Esophagus muscularis mucosa (tissue), 4 donors: ENCODE measurements around the gene CAPNS1. TPM values are rescaled to one million over a fixed set of nuclear protein-coding genes. Genes with fewer than 3 reads are reported as not detected.

Experiments used
- DNase-seq: peaks from one replicate; pipeline ENCODE4 v3.0.0-alpha.2; 2017; ENCODE audit errors: extremely low spot score
- H3K27ac ChIP-seq, 4 donors: fragments of 200-600 bp; sonication (generic); replicated peaks in 1 of 4; 1 replicate in 3 of 4; 2 replicates in 1 of 4; pipeline ENCODE4 v1.5.1; 2016 to 2019; ENCODE audit warnings: mild to moderate bottlenecking in 1 of 4
- H3K27me3 ChIP-seq, 4 donors: fragments of 200-600 bp; sonication (generic); one replicate each; pipeline versions ENCODE4 v1.5.1 to v1.6.0; 2016 to 2019
- H3K36me3 ChIP-seq, 4 donors: fragments of 200-600 bp; sonication (generic); one replicate each; pipeline ENCODE4 v1.5.1; 2016 to 2019
- H3K4me1 ChIP-seq, 4 donors: fragments of 200-600 bp; sonication (generic); one replicate each; pipeline ENCODE4 v1.5.1; 2016 to 2019
- H3K4me3 ChIP-seq, 4 donors: fragments of 200-600 bp; sonication (generic); 1 replicate in 2 of 4; 2 replicates in 2 of 4; pipeline ENCODE4 v1.5.1; 2016 to 2019; ENCODE audit warnings: mild to moderate bottlenecking in 4 of 4, moderate library complexity in 1 of 4
- H3K9me3 ChIP-seq, 4 donors: fragments of 200-600 bp; sonication (generic); 1 replicate in 3 of 4; 2 replicates in 1 of 4; pipeline ENCODE4 v1.5.1; 2016 to 2019
- EP300 ChIP-seq: sonication (generic); formaldehyde crosslinking; IDR thresholded peaks from one replicate; pipeline ENCODE4 v1.6.1; 2017; ENCODE audit warnings: antibody characterized with exemption
- POLR2A ChIP-seq: fragments of 450-650 bp; IDR thresholded peaks from one replicate; pipeline ENCODE4 v1.6.1; 2017; ENCODE audit warnings: antibody characterized with exemption, moderate library complexity, mild to moderate bottlenecking, low read depth
- POLR2AphosphoS5 ChIP-seq, 2 donors: sonication (generic); formaldehyde crosslinking; IDR thresholded peaks; one replicate each; pipeline ENCODE4 v1.6.1; 2017; ENCODE audit warnings: antibody characterized with exemption in 2 of 2
- WGBS: methylation state at CpG from one replicate; pipeline ENCODE4 v1.1.5; 2018; 5-methylcytosine and 5-hydroxymethylcytosine counted together
- intact Hi-C: fragments of 100-400 bp; cut with DNase I; formaldehyde crosslinking; loops from one replicate; pipeline ENCODE4 v1.15.1; 2023
- total RNA-seq, 4 donors: library from RNA; depleted of rRNA; stranded (reverse); fragments of >200 nt; gene quantifications; one replicate each; pipeline versions ENCODE4 v1.1.0 to v1.2.1, GENCODE V29; 2016
- TF ChIP-seq, protein P1 (sequence below), 3 experiments: fragments of 200-600 bp in 2 of 3; fragments of 450-650 bp in 1 of 3; sonication (generic) in 2 of 3; IDR thresholded peaks; one replicate each; pipeline ENCODE4 v1.5.1; 2017 to 2019; ENCODE audit warnings: antibody characterized with exemption in 3 of 3, mild to moderate bottlenecking in 2 of 3, moderate library complexity in 1 of 3

CAPNS1 gene
- total RNA-seq, 4 donors from 2014 or later = 212 to 245 (median 229) TPM

DNA sequence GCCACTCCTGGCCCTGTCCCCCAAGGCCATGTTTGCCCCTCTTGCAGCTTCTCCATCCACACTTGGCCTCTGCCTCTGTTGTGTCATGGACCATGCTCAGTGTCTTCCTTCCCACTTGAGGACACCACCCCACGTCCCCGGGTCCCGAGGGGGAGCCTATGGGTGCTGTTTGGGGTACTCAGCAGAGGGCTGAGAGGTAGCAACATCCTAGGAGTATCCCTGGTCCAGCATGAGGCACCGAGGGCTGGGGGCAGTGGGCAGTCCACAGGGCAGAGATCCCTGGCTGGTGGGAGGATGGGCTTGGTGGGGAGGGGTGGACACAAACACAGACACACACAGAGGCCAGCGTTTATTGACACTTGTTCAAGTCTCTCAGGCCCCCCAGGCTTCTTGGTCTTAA, 10.7 kb downstream of the CAPNS1 start:
- Histone ChIP-seq H3K27ac (peak overlapping the region; percentile 92 to 98 (median 96)), H3K4me3 (peak overlapping the region in 3 of 4 donors; percentile 52 to 68 (median 61)), H3K36me3 (peaks cover 35 to 57% (median 53%) of the 10 kb centered on the region in 4 donors), H3K9me3 (no peaks in the 10 kb centered on the region), H3K4me1 (peaks cover 31 to 53% (median 36%) of the 10 kb centered on the region in 4 donors), H3K27me3 (no peaks in the 10 kb centered on the region)
- no peak for TF ChIP-seq POLR2A
- TF ChIP-seq, protein P1, sequence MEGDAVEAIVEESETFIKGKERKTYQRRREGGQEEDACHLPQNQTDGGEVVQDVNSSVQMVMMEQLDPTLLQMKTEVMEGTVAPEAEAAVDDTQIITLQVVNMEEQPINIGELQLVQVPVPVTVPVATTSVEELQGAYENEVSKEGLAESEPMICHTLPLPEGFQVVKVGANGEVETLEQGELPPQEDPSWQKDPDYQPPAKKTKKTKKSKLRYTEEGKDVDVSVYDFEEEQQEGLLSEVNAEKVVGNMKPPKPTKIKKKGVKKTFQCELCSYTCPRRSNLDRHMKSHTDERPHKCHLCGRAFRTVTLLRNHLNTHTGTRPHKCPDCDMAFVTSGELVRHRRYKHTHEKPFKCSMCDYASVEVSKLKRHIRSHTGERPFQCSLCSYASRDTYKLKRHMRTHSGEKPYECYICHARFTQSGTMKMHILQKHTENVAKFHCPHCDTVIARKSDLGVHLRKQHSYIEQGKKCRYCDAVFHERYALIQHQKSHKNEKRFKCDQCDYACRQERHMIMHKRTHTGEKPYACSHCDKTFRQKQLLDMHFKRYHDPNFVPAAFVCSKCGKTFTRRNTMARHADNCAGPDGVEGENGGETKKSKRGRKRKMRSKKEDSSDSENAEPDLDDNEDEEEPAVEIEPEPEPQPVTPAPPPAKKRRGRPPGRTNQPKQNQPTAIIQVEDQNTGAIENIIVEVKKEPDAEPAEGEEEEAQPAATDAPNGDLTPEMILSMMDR (IDR thresholded peaks at IDR 0.05) = no peak
- no peak for DNase-seq
- intact Hi-C loops = no loop called here
- 59% methylated on average over 5 of the region's 5 CpGs for WGBS

DNA sequence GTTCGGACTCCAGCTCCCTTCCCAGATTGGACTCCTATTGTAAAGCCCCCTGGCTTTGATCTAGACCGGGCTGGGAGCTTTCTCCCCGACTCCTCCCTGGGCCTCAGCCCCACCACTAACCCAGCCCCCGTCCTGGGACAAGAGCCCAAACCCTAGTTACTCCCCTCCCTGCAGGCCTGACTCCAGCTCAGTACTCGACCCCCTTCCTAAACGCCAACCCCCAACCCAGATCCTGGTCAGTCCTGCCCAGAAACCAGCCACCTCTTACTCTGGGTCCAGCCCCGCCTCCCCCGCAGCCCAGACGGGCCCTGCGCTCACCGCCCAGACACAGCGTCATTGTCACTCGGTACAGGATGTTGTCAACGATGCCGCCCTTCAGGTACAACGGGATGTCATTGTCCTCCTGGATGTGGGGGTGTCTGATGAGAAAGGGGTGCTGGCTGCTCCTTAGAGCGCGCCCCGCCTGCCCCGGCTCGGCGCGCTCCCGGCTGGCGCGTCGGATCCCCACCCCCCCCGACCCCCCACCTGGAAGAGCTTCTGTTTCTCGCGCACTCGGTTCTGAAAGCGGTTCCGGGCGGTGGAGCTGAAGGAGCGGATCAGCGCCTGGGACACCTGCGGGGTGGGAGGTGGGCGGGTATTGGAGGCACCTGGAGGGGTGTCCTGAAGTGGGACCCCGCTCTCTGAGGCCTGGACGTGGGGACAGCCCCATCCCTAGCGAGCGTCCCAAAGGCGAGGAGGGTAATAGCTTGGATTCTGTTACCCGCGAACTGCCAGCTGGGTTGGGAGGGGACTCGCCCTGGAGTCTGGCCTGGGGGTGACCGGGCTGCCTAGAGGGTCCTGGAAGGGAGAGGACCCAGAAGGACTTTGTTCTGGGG, 11.5 kb downstream of the CAPNS1 start:
- Histone ChIP-seq H3K4me1 (peaks cover 31 to 53% (median 36%) of the 10 kb centered on the region in 4 donors), H3K4me3 (peak overlapping the region; percentile 52 to 74 (median 64)), H3K27ac (peak overlapping the region; percentile 92 to 98 (median 96)), H3K27me3 (no peaks in the 10 kb centered on the region), H3K9me3 (no peaks in the 10 kb centered on the region), H3K36me3 (peaks cover 27 to 49% (median 45%) of the 10 kb centered on the region in 4 donors)
- 30% methylated on average over 12 of the region's 47 CpGs for WGBS
- no peak for DNase-seq
- TF ChIP-seq POLR2AphosphoS5 (IDR thresholded peaks at IDR 0.05) (peak; percentile 82 to 88), POLR2A (peak; percentile 17)
- TF ChIP-seq, protein P1 (IDR thresholded peaks at IDR 0.05) = no peak
- intact Hi-C loops = no loop called here

DNA sequence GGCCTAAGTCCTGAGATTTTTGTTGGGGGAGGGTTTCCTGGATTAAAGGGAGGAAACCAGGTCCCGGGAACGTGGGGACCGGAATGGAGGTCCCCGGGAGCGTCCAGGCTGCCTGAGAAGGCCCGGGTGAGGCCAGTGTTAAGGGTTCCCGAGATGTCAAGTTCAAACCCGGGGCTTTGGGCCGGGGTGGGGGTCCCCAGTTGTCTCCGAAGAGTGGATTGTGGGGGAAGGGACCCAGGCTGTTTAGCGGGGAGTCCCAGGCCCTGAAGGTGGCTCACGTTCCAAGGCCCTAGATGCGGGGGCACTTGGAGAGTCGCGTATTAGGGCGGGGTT, 12.1 kb downstream of the CAPNS1 start:
- peaks cover 21 to 43% (median 39%) of the 10 kb centered on the region in 4 donors for H3K36me3 ChIP-seq
- WGBS = 36% methylated on average over 15 of the region's 16 CpGs
- DNase-seq = no peak
- H3K27me3 ChIP-seq = no peaks in the 10 kb centered on the region
- TF ChIP-seq, protein P1 (IDR thresholded peaks at IDR 0.05) = no peak
- no peak for TF ChIP-seq EP300
- TF ChIP-seq POLR2AphosphoS5 (IDR thresholded peaks at IDR 0.05) = no peak
- TF ChIP-seq POLR2A = no peak
- peak overlapping the region; percentile 52 to 74 (median 64) for H3K4me3 ChIP-seq
- intact Hi-C loops = no loop called here
- H3K4me1 ChIP-seq = peaks cover 31 to 53% (median 36%) of the 10 kb centered on the region in 4 donors
- H3K27ac ChIP-seq = peak overlapping the region; percentile 92 to 98 (median 96)
- H3K9me3 ChIP-seq = no peaks in the 10 kb centered on the region

DNA sequence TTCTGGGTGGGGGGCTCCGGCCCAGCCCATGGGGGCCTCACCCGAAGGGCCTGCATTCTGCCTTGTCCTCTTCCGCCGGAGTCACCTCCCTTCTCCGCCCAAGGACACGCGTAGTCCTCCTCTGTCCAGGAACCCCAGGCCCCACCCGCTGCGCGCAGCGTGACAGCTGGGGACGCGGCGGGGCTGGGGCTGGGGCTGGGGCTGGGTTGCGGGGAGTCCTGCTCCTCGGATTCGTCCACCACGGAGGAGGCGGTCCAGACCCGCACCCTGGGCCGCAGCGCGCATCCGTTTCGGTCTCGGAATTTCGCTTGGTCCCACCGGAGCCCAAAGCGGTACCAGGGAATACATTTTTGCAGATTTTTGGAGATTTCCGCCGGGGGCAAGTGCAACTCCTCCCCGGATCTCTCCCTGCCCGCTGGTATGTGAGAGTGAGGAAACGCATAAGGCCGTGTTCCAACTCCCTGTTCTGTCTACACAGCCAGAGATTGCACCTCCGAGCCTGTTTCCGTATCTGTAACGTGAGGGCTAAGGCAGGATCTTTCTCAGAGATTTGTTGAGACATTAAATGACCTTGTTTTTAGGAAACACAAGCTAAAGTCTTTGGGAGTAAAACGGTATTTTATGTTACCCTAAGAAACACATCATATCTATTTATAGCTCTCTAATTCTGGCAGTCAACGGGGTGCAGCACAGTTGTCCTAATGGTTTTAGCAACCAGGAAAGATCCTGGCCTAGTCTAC, 12.7 kb downstream of the CAPNS1 start, which contains the start of gene COX7A1:
Gene COX7A1 (minus strand): TSS at position 96 of the 740 bp plus-strand sequence. CDS start 40 bp downstream, at position 56.
- Histone ChIP-seq H3K4me3 (peak within 1 kb of the TSS; percentile 52 to 74 (median 64)), H3K27ac (peak within 1 kb of the TSS; percentile 92 to 98 (median 96)), H3K27me3 (no peaks in the 10 kb centered on the region), H3K4me1 (peaks cover 31 to 53% (median 36%) of the 10 kb centered on the region in 4 donors), H3K9me3 (no peaks in the 10 kb centered on the region), H3K36me3 (peaks cover 16 to 37% (median 34%) of the 10 kb centered on the region in 4 donors)
- 10% methylated on average over 11 of the region's 40 CpGs for WGBS
- peak; percentile 92 for DNase-seq
- TF ChIP-seq EP300 (no peak), POLR2AphosphoS5 (IDR thresholded peaks at IDR 0.05) (peak; percentile 92 to 94), POLR2A (peak; percentile 55)
- TF ChIP-seq, protein P1 (IDR thresholded peaks at IDR 0.05) = no peak
- intact Hi-C loops = no loop called here
